ENCODE measurements around the gene SLX9.
"Not testable (repeated sequence)": the region's sequence is repeated elsewhere in the genome, so short reads cannot be mapped to it uniquely, and the experiment has no call there.

- TF ChIP-seq, protein P1, sequence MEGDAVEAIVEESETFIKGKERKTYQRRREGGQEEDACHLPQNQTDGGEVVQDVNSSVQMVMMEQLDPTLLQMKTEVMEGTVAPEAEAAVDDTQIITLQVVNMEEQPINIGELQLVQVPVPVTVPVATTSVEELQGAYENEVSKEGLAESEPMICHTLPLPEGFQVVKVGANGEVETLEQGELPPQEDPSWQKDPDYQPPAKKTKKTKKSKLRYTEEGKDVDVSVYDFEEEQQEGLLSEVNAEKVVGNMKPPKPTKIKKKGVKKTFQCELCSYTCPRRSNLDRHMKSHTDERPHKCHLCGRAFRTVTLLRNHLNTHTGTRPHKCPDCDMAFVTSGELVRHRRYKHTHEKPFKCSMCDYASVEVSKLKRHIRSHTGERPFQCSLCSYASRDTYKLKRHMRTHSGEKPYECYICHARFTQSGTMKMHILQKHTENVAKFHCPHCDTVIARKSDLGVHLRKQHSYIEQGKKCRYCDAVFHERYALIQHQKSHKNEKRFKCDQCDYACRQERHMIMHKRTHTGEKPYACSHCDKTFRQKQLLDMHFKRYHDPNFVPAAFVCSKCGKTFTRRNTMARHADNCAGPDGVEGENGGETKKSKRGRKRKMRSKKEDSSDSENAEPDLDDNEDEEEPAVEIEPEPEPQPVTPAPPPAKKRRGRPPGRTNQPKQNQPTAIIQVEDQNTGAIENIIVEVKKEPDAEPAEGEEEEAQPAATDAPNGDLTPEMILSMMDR (IDR thresholded peaks at IDR 0.05), result not testable (repeated sequence)
- TF ChIP-seq POLR2A, EP300 (IDR thresholded peaks at IDR 0.05): not testable (repeated sequence)
Measured at GRCh38 chr21:44976556-44977393, 36.9 kb downstream of the SLX9 start.
